ENCODE data around the gene TAL1.

The TAL1 gene

GRCh38 chr1:47190857-47191256 is 41.2 kb downstream of the TAL1 start:
- Mint-ChIP-seq H3K27me3 (ENCODE audit: low read depth) (peaks cover 5% of the 10 kb centered on the region), H3K4me3 (no peak overlapping the region), H3K9me3 (no peaks in the 10 kb centered on the region), H3K36me3 (ENCODE audit: low read depth) (no peaks in the 10 kb centered on the region), H3K4me1 (ENCODE audit: low read depth) (peaks cover 2% of the 10 kb centered on the region), H3K27ac (no peak overlapping the region)

GRCh38 chr1:47190509-47190855 is 41.5 kb downstream of the TAL1 start:
- H3K27ac Mint-ChIP-seq, result no peak overlapping the region
- no peaks in the 10 kb centered on the region for H3K9me3 Mint-ChIP-seq
- no peaks in the 10 kb centered on the region for H3K36me3 Mint-ChIP-seq (ENCODE audit: low read depth)
- H3K4me3 Mint-ChIP-seq, result no peak overlapping the region
- peaks cover 2% of the 10 kb centered on the region for H3K4me1 Mint-ChIP-seq (ENCODE audit: low read depth)
- peaks cover 5% of the 10 kb centered on the region for H3K27me3 Mint-ChIP-seq (ENCODE audit: low read depth)

- Mint-ChIP-seq H3K4me3 (no peak within 1 kb of the TSS), H3K27me3 (ENCODE audit: low read depth) (peaks cover 5% of the 10 kb centered on the region), H3K27ac (no peak within 1 kb of the TSS), H3K4me1 (ENCODE audit: low read depth) (peaks cover 2% of the 10 kb centered on the region), H3K9me3 (no peaks in the 10 kb centered on the region), H3K36me3 (ENCODE audit: low read depth) (no peaks in the 10 kb centered on the region)
These were observed 42.0 kb downstream of the TAL1 start, which contains the start of gene PDZK1IP1 for GRCh38 chr1:47189844-47190508. Gene PDZK1IP1, minus strand, starts transcription at chr1:47190036. Its CDS starts 104 bp downstream, at chr1:47189932.

GRCh38 chr1:47188791-47189785 is 42.9 kb downstream of the TAL1 start:
- Mint-ChIP-seq H3K4me3 (no peak overlapping the region), H3K9me3 (no peaks in the 10 kb centered on the region), H3K4me1 (ENCODE audit: low read depth) (peaks cover 2% of the 10 kb centered on the region), H3K27me3 (ENCODE audit: low read depth) (peaks cover 4% of the 10 kb centered on the region), H3K27ac (no peak overlapping the region), H3K36me3 (ENCODE audit: low read depth) (no peaks in the 10 kb centered on the region)

GRCh38 chr1:47187926-47188250 is 44.1 kb downstream of the TAL1 start:
- no peaks in the 10 kb centered on the region for H3K27me3 Mint-ChIP-seq (ENCODE audit: low read depth)
- H3K4me3 Mint-ChIP-seq, result no peak overlapping the region
- no peaks in the 10 kb centered on the region for H3K4me1 Mint-ChIP-seq (ENCODE audit: low read depth)
- H3K27ac Mint-ChIP-seq, result no peak overlapping the region
- no peaks in the 10 kb centered on the region for H3K36me3 Mint-ChIP-seq (ENCODE audit: low read depth)
- no peaks in the 10 kb centered on the region for H3K9me3 Mint-ChIP-seq

- Mint-ChIP-seq H3K9me3 (no peaks in the 10 kb centered on the region), H3K27me3 (ENCODE audit: low read depth) (no peaks in the 10 kb centered on the region), H3K4me1 (ENCODE audit: low read depth) (no peaks in the 10 kb centered on the region), H3K4me3 (no peak overlapping the region), H3K27ac (no peak overlapping the region), H3K36me3 (ENCODE audit: low read depth) (no peaks in the 10 kb centered on the region)
These were observed 44.6 kb downstream of the TAL1 start for GRCh38 chr1:47187231-47187925.

GRCh38 chr1:47186267-47187185 is 45.5 kb downstream of the TAL1 start:
- no peaks in the 10 kb centered on the region for H3K36me3 Mint-ChIP-seq (ENCODE audit: low read depth)
- no peak overlapping the region for H3K4me3 Mint-ChIP-seq
- no peaks in the 10 kb centered on the region for H3K27me3 Mint-ChIP-seq (ENCODE audit: low read depth)
- no peaks in the 10 kb centered on the region for H3K9me3 Mint-ChIP-seq
- H3K27ac Mint-ChIP-seq, result no peak overlapping the region
- no peaks in the 10 kb centered on the region for H3K4me1 Mint-ChIP-seq (ENCODE audit: low read depth)

GRCh38 chr1:47184822-47185677 is 47.0 kb downstream of the TAL1 start:
- Mint-ChIP-seq H3K27me3 (ENCODE audit: low read depth) (peaks cover 9% of the 10 kb centered on the region), H3K9me3 (no peaks in the 10 kb centered on the region), H3K4me3 (no peak overlapping the region), H3K27ac (no peak overlapping the region), H3K36me3 (ENCODE audit: low read depth) (no peaks in the 10 kb centered on the region), H3K4me1 (ENCODE audit: low read depth) (peaks cover 2% of the 10 kb centered on the region)

- Mint-ChIP-seq H3K27me3 (ENCODE audit: low read depth) (peaks cover 13% of the 10 kb centered on the region), H3K9me3 (no peaks in the 10 kb centered on the region), H3K4me3 (no peak overlapping the region), H3K36me3 (ENCODE audit: low read depth) (no peaks in the 10 kb centered on the region), H3K4me1 (ENCODE audit: low read depth) (peaks cover 6% of the 10 kb centered on the region), H3K27ac (no peak overlapping the region)
These were observed 47.8 kb downstream of the TAL1 start for GRCh38 chr1:47184090-47184821.

GRCh38 chr1:47183308-47184089 is 48.5 kb downstream of the TAL1 start:
- peaks cover 19% of the 10 kb centered on the region for H3K27me3 Mint-ChIP-seq (ENCODE audit: low read depth)
- no peak overlapping the region for H3K27ac Mint-ChIP-seq
- peaks cover 12% of the 10 kb centered on the region for H3K4me1 Mint-ChIP-seq (ENCODE audit: low read depth)
- H3K9me3 Mint-ChIP-seq, result no peaks in the 10 kb centered on the region
- no peak overlapping the region for H3K4me3 Mint-ChIP-seq
- no peaks in the 10 kb centered on the region for H3K36me3 Mint-ChIP-seq (ENCODE audit: low read depth)

GRCh38 chr1:47182676-47183235 is 49.3 kb downstream of the TAL1 start:
- Mint-ChIP-seq H3K36me3 (ENCODE audit: low read depth) (no peaks in the 10 kb centered on the region), H3K4me3 (no peak overlapping the region), H3K4me1 (ENCODE audit: low read depth) (peaks cover 12% of the 10 kb centered on the region), H3K9me3 (no peaks in the 10 kb centered on the region), H3K27ac (no peak overlapping the region), H3K27me3 (ENCODE audit: low read depth) (peaks cover 19% of the 10 kb centered on the region)
